Testis (tissue), 3 donors: ENCODE measurements around the gene FMC1. TPM values are rescaled to one million over a fixed set of nuclear protein-coding genes. Genes with fewer than 3 reads are reported as not detected.

Experiments
- DNase-seq: peaks from one replicate; pipeline ENCODE4 v3.0.0-alpha.2; 2019
- H3K27ac ChIP-seq, 2 donors: fragments of 200-600 bp; sonication (generic); one replicate each; pipeline ENCODE4 v1.5.1; 2019
- H3K27me3 ChIP-seq: fragments of 200-600 bp; sonication (generic); one replicate; pipeline ENCODE4 v1.5.1; 2019
- H3K36me3 ChIP-seq: fragments of 200-600 bp; sonication (generic); one replicate; pipeline ENCODE4 v1.5.1; 2017; ENCODE audit warnings: low read depth; ENCODE audit errors: missing control alignments
- H3K4me1 ChIP-seq: fragments of 200-600 bp; sonication (generic); one replicate; pipeline ENCODE4 v1.5.1; 2019
- H3K4me3 ChIP-seq, 2 donors: fragments of 200-600 bp; sonication (generic); one replicate each; pipeline ENCODE4 v1.5.1; 2017 to 2019
- H3K9me3 ChIP-seq: fragments of 200-600 bp; sonication (generic); one replicate; pipeline ENCODE4 v1.5.1; 2017
- POLR2A ChIP-seq: fragments of 450-650 bp; IDR thresholded peaks from one replicate; pipeline ENCODE4 v1.6.1; 2017; ENCODE audit warnings: antibody characterized with exemption, mild to moderate bottlenecking, moderate library complexity
- WGBS, 2 donors: methylation state at CpG; one replicate each; pipeline ENCODE4 v1.1.5; 2018; 5-methylcytosine and 5-hydroxymethylcytosine counted together
- intact Hi-C: fragments of 100-400 bp; cut with DNase I; formaldehyde crosslinking; loops from one replicate; pipeline ENCODE4 v1.15.1; 2023; ENCODE audit warnings: low total_unique reads
- polyA plus RNA-seq: library from polyadenylated mRNA; stranded (reverse); fragments of 350-450 nt; fragmentation: Illumina TruSeq; extraction: RNeasy Lipid Tissue Mini Kit (QIAGEN cat#74804); gene quantifications from one replicate; pipeline ENCODE4 v1.2.3, GENCODE V29; 2014; ENCODE audit warnings: low read depth, low replicate concordance; ENCODE audit not compliant: insufficient read depth
- total RNA-seq, 2 donors: library from RNA; depleted of rRNA; stranded (reverse); fragments of >200 nt; gene quantifications; one replicate each; pipeline ENCODE4 v1.2.3, GENCODE V29; 2016
- TF ChIP-seq, protein P1 (sequence below), 3 experiments: fragments of 450-650 bp in 2 of 3; fragments of 200-600 bp in 1 of 3; sonication (generic) in 1 of 3; IDR thresholded peaks; one replicate each; pipeline ENCODE4 v1.5.1; 2016 to 2019; ENCODE audit warnings: antibody characterized with exemption in 3 of 3, mild to moderate bottlenecking in 2 of 3, moderate library complexity in 1 of 3

The FMC1 gene
- total and polyA plus RNA-seq, 3 donors from 2014 or later = 46.1 to 234 (median 60.0) TPM

DNA sequence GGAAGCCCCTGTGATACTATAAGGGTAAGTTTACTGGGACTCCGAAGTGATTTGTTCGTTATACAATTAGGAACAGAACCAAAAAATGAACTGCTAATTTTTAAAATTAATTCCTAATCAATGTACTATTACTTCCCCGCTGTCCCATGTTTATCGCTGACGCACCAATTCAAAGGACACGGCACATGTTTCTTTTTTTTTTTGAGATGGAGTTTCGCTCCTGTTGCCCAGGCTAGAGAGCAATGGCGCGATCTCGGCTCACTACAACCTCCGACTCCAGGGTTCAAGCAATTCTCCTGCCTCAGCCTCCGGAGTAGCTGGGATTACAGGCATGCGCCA is 1.5 kb upstream of the FMC1 start:
- TF ChIP-seq, protein P1, sequence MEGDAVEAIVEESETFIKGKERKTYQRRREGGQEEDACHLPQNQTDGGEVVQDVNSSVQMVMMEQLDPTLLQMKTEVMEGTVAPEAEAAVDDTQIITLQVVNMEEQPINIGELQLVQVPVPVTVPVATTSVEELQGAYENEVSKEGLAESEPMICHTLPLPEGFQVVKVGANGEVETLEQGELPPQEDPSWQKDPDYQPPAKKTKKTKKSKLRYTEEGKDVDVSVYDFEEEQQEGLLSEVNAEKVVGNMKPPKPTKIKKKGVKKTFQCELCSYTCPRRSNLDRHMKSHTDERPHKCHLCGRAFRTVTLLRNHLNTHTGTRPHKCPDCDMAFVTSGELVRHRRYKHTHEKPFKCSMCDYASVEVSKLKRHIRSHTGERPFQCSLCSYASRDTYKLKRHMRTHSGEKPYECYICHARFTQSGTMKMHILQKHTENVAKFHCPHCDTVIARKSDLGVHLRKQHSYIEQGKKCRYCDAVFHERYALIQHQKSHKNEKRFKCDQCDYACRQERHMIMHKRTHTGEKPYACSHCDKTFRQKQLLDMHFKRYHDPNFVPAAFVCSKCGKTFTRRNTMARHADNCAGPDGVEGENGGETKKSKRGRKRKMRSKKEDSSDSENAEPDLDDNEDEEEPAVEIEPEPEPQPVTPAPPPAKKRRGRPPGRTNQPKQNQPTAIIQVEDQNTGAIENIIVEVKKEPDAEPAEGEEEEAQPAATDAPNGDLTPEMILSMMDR (IDR thresholded peaks at IDR 0.05) = no peak
- TF ChIP-seq POLR2A = no peak
- H3K4me1 ChIP-seq = peaks cover 4% of the 10 kb centered on the region
- DNase-seq = peak; percentile 13
- intact Hi-C loops = no loop called here
- H3K36me3 ChIP-seq = no peaks in the 10 kb centered on the region
- no peaks in the 10 kb centered on the region for H3K27me3 ChIP-seq
- peak overlapping the region; percentile 99 for H3K27ac ChIP-seq
- 58 to 64% methylated on average over 13 of the region's 13 CpGs for WGBS, 2 donors
- H3K9me3 ChIP-seq = no peaks in the 10 kb centered on the region
- peak overlapping the region; percentile 78 to 94 for H3K4me3 ChIP-seq

DNA sequence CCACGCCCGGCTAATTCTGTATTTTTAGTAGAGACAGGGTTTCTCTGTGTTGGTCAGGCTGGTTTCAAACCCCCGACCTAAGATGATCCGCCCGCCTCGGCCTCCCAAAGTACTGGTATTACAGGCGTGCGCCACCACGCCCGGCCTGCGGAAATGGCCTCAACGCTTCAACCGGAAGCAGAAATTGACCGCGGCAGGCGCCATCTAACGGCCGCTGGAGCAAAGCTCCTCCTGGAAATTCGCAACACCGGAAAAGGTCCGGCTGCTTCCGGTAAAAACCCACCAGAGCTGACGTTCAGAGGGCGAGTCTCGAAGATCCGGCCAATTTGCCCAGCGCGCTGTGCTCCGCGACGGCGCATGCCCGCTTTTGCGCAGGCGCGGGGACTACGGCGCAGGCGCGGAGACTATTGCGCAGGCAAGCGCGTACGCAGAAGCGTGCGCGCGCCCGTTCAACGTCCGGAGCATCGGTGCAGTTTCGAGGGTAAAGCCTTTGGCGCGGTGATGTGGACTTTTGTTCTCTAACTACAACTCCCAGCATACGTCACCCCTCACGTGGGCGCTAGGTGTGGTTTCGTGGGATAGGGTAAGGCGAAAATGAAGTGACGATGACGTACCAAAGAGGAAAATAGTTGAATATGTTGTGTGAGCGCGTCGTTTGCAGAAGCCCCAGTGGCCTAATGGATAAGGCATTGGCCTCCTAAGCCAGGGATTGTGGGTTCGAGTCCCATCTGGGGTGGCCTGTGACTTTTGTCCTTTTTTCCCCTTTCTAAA is 915 bp upstream of the FMC1 start:
- peak overlapping the region; percentile 78 to 94 for H3K4me3 ChIP-seq
- no peaks in the 10 kb centered on the region for H3K9me3 ChIP-seq
- no peaks in the 10 kb centered on the region for H3K36me3 ChIP-seq
- H3K27me3 ChIP-seq = no peaks in the 10 kb centered on the region
- TF ChIP-seq, protein P1 (IDR thresholded peaks at IDR 0.05) = peak; percentile 60 to 81 (median 80)
- no peak for TF ChIP-seq POLR2A
- peak; percentile 100 for DNase-seq
- peak overlapping the region; percentile 99 for H3K27ac ChIP-seq
- intact Hi-C loops = no loop called here
- peaks cover 4% of the 10 kb centered on the region for H3K4me1 ChIP-seq
- 2% methylated on average over 36 to 66 of the region's 66 CpGs for WGBS, 2 donors

DNA sequence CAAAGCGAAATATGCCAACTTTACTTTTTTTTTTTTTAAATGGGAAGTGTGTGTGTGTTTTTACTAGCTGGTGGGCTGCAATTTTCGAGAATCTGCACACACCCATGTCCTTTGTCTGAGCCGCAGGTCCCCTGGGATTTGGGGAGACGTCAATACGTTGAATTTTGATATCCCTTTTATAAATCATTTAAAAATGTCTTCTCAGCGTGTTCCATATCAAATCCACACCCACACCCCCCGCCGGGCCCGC is 404 bp upstream of the FMC1 start:
- no peak for TF ChIP-seq POLR2A
- 0 to 1% methylated on average over 9 of the region's 9 CpGs for WGBS, 2 donors
- no peaks in the 10 kb centered on the region for H3K9me3 ChIP-seq
- peak overlapping the region; percentile 99 for H3K27ac ChIP-seq
- H3K36me3 ChIP-seq = no peaks in the 10 kb centered on the region
- no peaks in the 10 kb centered on the region for H3K27me3 ChIP-seq
- intact Hi-C loops = no loop called here
- H3K4me3 ChIP-seq = peak overlapping the region; percentile 78 to 94
- H3K4me1 ChIP-seq = peaks cover 4% of the 10 kb centered on the region
- DNase-seq = no peak

DNA sequence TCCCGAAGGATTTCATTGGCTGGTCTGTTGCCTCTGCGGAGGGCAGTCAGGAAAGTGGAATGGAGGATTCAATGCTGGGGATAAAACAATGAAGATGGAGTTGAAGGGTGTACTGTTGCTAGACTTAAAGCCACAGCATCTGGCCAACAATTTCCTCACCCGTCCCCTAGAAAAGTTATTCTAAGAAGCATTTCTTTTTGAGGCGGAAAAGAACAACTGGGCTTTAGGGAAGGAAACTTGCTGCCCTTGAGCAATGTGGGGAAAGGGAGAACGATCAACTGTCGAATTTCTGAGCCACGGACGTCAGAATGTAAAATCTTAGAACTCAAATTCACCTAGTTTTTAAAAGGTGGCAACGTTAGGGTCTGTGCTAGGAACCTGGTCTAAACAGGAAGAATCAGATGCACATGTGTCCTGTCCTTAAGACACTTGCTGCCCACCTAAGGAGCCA is 664 bp downstream of the FMC1 start:
- TF ChIP-seq, protein P1 (IDR thresholded peaks at IDR 0.05) = no peak
- intact Hi-C loops = no loop called here
- 0 to 2% methylated on average over 9 of the region's 9 CpGs for WGBS, 2 donors
- H3K9me3 ChIP-seq = no peaks in the 10 kb centered on the region
- H3K36me3 ChIP-seq = no peaks in the 10 kb centered on the region
- no peaks in the 10 kb centered on the region for H3K27me3 ChIP-seq
- no peak for DNase-seq
- H3K4me3 ChIP-seq = peak overlapping the region; percentile 78 to 94
- H3K27ac ChIP-seq = peak overlapping the region; percentile 99
- peaks cover 4% of the 10 kb centered on the region for H3K4me1 ChIP-seq

DNA sequence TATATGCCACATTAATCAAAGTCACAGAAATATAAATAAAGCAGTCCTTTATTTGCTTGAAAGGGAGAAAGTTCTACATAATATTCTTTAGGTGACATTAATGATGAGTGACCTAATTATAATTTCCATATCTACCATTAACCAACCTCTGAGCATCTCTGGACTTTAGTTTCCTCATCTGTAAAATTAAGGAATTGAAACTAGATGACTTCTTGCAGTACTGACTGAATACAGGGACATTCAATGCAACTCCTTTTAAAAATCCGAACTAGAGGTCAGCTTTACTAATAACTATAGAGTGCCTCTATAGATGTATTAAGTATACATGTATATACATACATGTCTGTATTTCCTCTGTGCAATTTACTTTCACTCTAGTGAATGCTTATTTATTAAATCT is 3.9 kb downstream of the FMC1 start:
- TF ChIP-seq, protein P1 (IDR thresholded peaks at IDR 0.05) = no peak
- no peak for TF ChIP-seq POLR2A
- H3K4me1 ChIP-seq = peaks cover 4% of the 10 kb centered on the region
- no peaks in the 10 kb centered on the region for H3K36me3 ChIP-seq
- H3K9me3 ChIP-seq = no peaks in the 10 kb centered on the region
- H3K4me3 ChIP-seq = no peak overlapping the region
- no peaks in the 10 kb centered on the region for H3K27me3 ChIP-seq
- DNase-seq = no peak
- 81 to 92% methylated on average over 1 of the region's 1 CpG for WGBS, 2 donors
- intact Hi-C loops = no loop called here
- H3K27ac ChIP-seq = no peak overlapping the region
